ENCODE results near the gene IRF2. TPM values are rescaled to one million over a fixed set of nuclear protein-coding genes. Genes with fewer than 3 reads are reported as not detected.

Gene IRF2
- total and polyA plus RNA-seq, 2 donors (not counting 1 experiment from before 2014, with no cell fraction given): 67.8 to 68.2 TPM

DNA sequence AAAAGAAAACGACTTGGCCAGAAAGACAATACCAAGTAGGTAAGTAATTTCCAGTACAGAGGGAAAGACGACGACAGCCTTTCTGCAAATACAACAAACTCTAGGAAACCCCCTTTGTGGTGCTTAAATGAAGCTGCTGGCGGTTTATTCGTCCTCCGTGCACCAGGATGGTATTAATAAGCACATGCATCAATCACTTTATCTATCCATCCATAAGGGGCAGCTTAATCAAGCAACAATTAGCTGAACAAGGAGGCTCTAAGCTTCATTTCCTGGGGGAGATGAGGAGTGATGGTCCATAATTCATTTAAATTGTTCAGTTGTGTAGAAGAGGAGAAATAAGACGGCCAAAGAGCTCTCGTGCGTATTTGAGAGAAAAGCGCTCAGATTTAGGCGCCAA is 26.2 kb downstream of the IRF2 start:
- H3K27me3 ChIP-seq (replicated peaks in 1 of 4; ENCODE audit: control extremely low read depth in 1 of 4, control insufficient read depth in 3 of 4, insufficient read depth in 4 of 4, low read length in 3 of 4): no peaks in the 10 kb centered on the region
- TF ChIP-seq, protein P1, sequence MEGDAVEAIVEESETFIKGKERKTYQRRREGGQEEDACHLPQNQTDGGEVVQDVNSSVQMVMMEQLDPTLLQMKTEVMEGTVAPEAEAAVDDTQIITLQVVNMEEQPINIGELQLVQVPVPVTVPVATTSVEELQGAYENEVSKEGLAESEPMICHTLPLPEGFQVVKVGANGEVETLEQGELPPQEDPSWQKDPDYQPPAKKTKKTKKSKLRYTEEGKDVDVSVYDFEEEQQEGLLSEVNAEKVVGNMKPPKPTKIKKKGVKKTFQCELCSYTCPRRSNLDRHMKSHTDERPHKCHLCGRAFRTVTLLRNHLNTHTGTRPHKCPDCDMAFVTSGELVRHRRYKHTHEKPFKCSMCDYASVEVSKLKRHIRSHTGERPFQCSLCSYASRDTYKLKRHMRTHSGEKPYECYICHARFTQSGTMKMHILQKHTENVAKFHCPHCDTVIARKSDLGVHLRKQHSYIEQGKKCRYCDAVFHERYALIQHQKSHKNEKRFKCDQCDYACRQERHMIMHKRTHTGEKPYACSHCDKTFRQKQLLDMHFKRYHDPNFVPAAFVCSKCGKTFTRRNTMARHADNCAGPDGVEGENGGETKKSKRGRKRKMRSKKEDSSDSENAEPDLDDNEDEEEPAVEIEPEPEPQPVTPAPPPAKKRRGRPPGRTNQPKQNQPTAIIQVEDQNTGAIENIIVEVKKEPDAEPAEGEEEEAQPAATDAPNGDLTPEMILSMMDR (IDR thresholded peaks at IDR 0.05): no peak
- no peak for TF ChIP-seq EZH2 (IDR thresholded peaks at IDR 0.05; ENCODE audit: borderline replicate concordance, insufficient read depth, low read depth, low read length, poor library complexity, severe bottlenecking)
- H3K4me1 Mint-ChIP-seq: peaks cover 86% of the 10 kb centered on the region
- H3K79me2 ChIP-seq (ENCODE audit: control insufficient read depth, insufficient read depth, low read length): peaks cover 99% of the 10 kb centered on the region
- peaks cover 97% of the 10 kb centered on the region for H4K20me1 ChIP-seq (ENCODE audit: control insufficient read depth, insufficient read depth, low read length, poor library complexity, severe bottlenecking)
- H3K36me3 ChIP-seq (replicated peaks in 1 of 2; ENCODE audit: control extremely low read depth in 1 of 2, control insufficient read depth in 1 of 2, extremely low read depth in 1 of 2, insufficient read depth in 2 of 2, low read length in 1 of 2): peaks cover 3 to 36% of the 10 kb centered on the region in 2 experiments
- H2AFZ ChIP-seq (ENCODE audit: insufficient read depth, low read depth, low read length, poor library complexity, severe bottlenecking): no peak overlapping the region
- CTCF ChIA-PET: interaction anchor here (0.5 to 2.0 kb wide), 5 partner anchors 10 to 184 kb away, joined by 3 to 10 read pairs (median 3); no protein-coding TSS in a partner anchor
- POLR2A ChIA-PET: no interaction called here
- no peaks in the 10 kb centered on the region for H3K9me3 ChIP-seq (ENCODE audit: control extremely low read depth in 1 of 3, control insufficient read depth in 2 of 3, insufficient read depth in 1 of 3, low read length in 2 of 3)
- no peaks in the 10 kb centered on the region for H3K27me3 Mint-ChIP-seq
- peak overlapping the region; percentile 62 for H3K27ac Mint-ChIP-seq
- intact Hi-C loops (cut with micrococcal nuclease): no loop called here
- H3K4me1 ChIP-seq (ENCODE audit: control insufficient read depth in 2 of 2, insufficient read depth in 2 of 2, low read length in 2 of 2): peaks cover 82 to 89% of the 10 kb centered on the region in 2 donors
- H3K4me3 ChIP-seq (ENCODE audit: control extremely low read depth in 1 of 5, extremely low read depth in 1 of 5, insufficient read depth in 1 of 5, low read depth in 2 of 5, low read length in 4 of 5): peak overlapping the region in 1 of 5 experiments; percentile 23
- DNase-seq: no peak
- no peak for ATAC-seq (ENCODE audit: low read depth)
- H3K27ac ChIP-seq (ENCODE audit: low read length in 2 of 2): peak overlapping the region; percentile 17 to 61
- H3K4me2 ChIP-seq (replicated peaks; ENCODE audit: low read depth, low read length, poor library complexity, severe bottlenecking): peak overlapping the region; percentile 59
- no CpG with 5 or more reads among the region's 11 CpGs for WGBS (ENCODE audit: insufficient coverage)
- peak overlapping the region; percentile 68 for H3K4me3 Mint-ChIP-seq
- H3K9me3 Mint-ChIP-seq (ENCODE audit: insufficient read depth): no peaks in the 10 kb centered on the region
- peak overlapping the region; percentile 20 for H3K9ac ChIP-seq (ENCODE audit: low read length)

DNA sequence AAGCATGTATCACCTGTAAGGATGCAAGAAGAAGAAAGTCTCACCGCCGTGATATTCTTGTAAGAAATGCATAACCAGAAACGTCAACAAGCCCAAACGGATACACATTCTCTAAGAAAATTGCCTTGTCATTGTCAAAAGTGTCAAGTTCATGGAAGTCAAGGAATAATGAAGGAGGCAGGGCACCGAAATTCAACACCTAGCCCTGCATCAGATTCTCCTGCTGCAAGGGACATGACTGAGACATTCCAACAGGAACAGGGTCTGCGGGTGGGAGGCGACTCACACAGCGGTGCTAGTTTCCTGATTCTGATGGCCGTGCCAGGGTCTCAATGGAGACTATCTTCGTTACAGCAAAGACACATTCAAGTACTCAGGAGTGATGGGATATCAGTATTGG is 26.7 kb downstream of the IRF2 start:
- ATAC-seq (ENCODE audit: low read depth) (no peak), DNase-seq (no peak)
- H3K4me1 ChIP-seq (ENCODE audit: control insufficient read depth in 2 of 2, insufficient read depth in 2 of 2, low read length in 2 of 2): peaks cover 83 to 84% of the 10 kb centered on the region in 2 donors
- H3K4me2 ChIP-seq (replicated peaks; ENCODE audit: low read depth, low read length, poor library complexity, severe bottlenecking): peak overlapping the region; percentile 59
- H3K4me1 Mint-ChIP-seq: peaks cover 87% of the 10 kb centered on the region
- H3K4me3 Mint-ChIP-seq: peak overlapping the region; percentile 68
- peak overlapping the region in 1 of 2 donors; percentile 61 for H3K27ac ChIP-seq (ENCODE audit: low read length in 2 of 2)
- intact Hi-C loops (cut with micrococcal nuclease): no loop called here
- H4K20me1 ChIP-seq (ENCODE audit: control insufficient read depth, insufficient read depth, low read length, poor library complexity, severe bottlenecking): peaks cover 95% of the 10 kb centered on the region
- no peaks in the 10 kb centered on the region for H3K27me3 Mint-ChIP-seq
- peak overlapping the region; percentile 62 for H3K27ac Mint-ChIP-seq
- H3K4me3 ChIP-seq (ENCODE audit: control extremely low read depth in 1 of 5, extremely low read depth in 1 of 5, insufficient read depth in 1 of 5, low read depth in 2 of 5, low read length in 4 of 5): no peak overlapping the region
- no peak overlapping the region for H3K9ac ChIP-seq (ENCODE audit: low read length)
- H3K9me3 ChIP-seq (ENCODE audit: control extremely low read depth in 1 of 3, control insufficient read depth in 2 of 3, insufficient read depth in 1 of 3, low read length in 2 of 3): no peaks in the 10 kb centered on the region
- H2AFZ ChIP-seq (ENCODE audit: insufficient read depth, low read depth, low read length, poor library complexity, severe bottlenecking): no peak overlapping the region
- no peaks in the 10 kb centered on the region for H3K9me3 Mint-ChIP-seq (ENCODE audit: insufficient read depth)
- 58% methylated on average over 4 of the region's 10 CpGs for WGBS (ENCODE audit: insufficient coverage)
- no peaks in the 10 kb centered on the region for H3K27me3 ChIP-seq (replicated peaks in 1 of 4; ENCODE audit: control extremely low read depth in 1 of 4, control insufficient read depth in 3 of 4, insufficient read depth in 4 of 4, low read length in 3 of 4)
- CTCF ChIA-PET: interaction anchor here (1.0 to 2.0 kb wide), 3 partner anchors 10 to 166 kb away, joined by 3 to 10 read pairs (median 5); no protein-coding TSS in a partner anchor
- peaks cover 98% of the 10 kb centered on the region for H3K79me2 ChIP-seq (ENCODE audit: control insufficient read depth, insufficient read depth, low read length)
- TF ChIP-seq, protein P1 (IDR thresholded peaks at IDR 0.05): no peak
- no peak for TF ChIP-seq EZH2 (IDR thresholded peaks at IDR 0.05; ENCODE audit: borderline replicate concordance, insufficient read depth, low read depth, low read length, poor library complexity, severe bottlenecking)
- peaks cover 3 to 37% of the 10 kb centered on the region in 2 experiments for H3K36me3 ChIP-seq (replicated peaks in 1 of 2; ENCODE audit: control extremely low read depth in 1 of 2, control insufficient read depth in 1 of 2, extremely low read depth in 1 of 2, insufficient read depth in 2 of 2, low read length in 1 of 2)
- POLR2A ChIA-PET: no interaction called here
